Right cardiac atrium (tissue), 5 donors: ENCODE measurements around the gene PPP6R1. TPM values are rescaled to one million over a fixed set of nuclear protein-coding genes. Genes with fewer than 3 reads are reported as not detected.

Experiments
- ATAC-seq, 2 donors: fragments of 200-7000 bp; cut with Tn5 transposase; one replicate each; pipeline versions ENCODE4 v1.8.0 to v1.9.1; 2020; ENCODE audit warnings: moderate library complexity in 2 of 2, mild to moderate bottlenecking in 1 of 2
- DNase-seq, 3 donors: peaks; one replicate each; pipeline ENCODE4 v3.0.0-alpha.2; 2020
- H3K27ac ChIP-seq: one replicate; pipeline ENCODE4 v1.5.1; 2013; ENCODE audit warnings: mild to moderate bottlenecking, low read length, control low read depth, moderate library complexity
- H3K27me3 ChIP-seq: one replicate; pipeline ENCODE4 v1.6.1; 2013; ENCODE audit not compliant: control insufficient read depth, insufficient read depth
- H3K4me1 ChIP-seq: one replicate; pipeline ENCODE4 v1.6.1; 2013; ENCODE audit warnings: low read length; ENCODE audit not compliant: control insufficient read depth, insufficient read depth
- H3K4me3 ChIP-seq: one replicate; pipeline ENCODE4 v1.5.1; 2013; ENCODE audit warnings: low read length, control low read depth
- H3K9me3 ChIP-seq: one replicate; pipeline ENCODE4 v1.6.1; 2013; ENCODE audit warnings: low read length; ENCODE audit not compliant: control insufficient read depth
- WGBS: extraction: QIAGEN DNeasy Blood & Tissue Kit; methylation state at CpG from one replicate; pipeline ENCODE4 v1.1.7; 2013; 5-methylcytosine and 5-hydroxymethylcytosine counted together
- intact Hi-C, 4 donors: fragments of 100-400 bp; cut with DNase I; formaldehyde crosslinking; loops; one replicate each; pipeline versions ENCODE4 v1.11.0 to v1.14.0; 2022 to 2023
- polyA plus RNA-seq: library from polyadenylated mRNA; stranded (reverse); fragments of 200-250 nt; gene quantifications from one replicate; pipeline ENCODE4 v1.2.3, GENCODE V29; 2013
- total RNA-seq, 4 donors: library from RNA; stranded (reverse); fragmentation: NEBNext Ultra II Directional; extraction: Animal tissue kit (Norgen Biotek cat#: 25700); gene quantifications; one replicate each; pipeline ENCODE4 v1.2.1, GENCODE V29; 2021
- donor health status: healthy with polysubstance abuse.
- donor health status: DM: no; HTN: yes; CAD: no.
- donor health status: DM: no; HTN: no; CAD: no.
- donor health status: DM: no; HTN: yes; CAD: no; lungs with severe emphysema.
- donor health status: DM: yes; HTN: yes; CAD: no.

PPP6R1 gene
- total and polyA plus RNA-seq, 5 donors: 31.7 to 43.5 (median 39.4) TPM

DNA sequence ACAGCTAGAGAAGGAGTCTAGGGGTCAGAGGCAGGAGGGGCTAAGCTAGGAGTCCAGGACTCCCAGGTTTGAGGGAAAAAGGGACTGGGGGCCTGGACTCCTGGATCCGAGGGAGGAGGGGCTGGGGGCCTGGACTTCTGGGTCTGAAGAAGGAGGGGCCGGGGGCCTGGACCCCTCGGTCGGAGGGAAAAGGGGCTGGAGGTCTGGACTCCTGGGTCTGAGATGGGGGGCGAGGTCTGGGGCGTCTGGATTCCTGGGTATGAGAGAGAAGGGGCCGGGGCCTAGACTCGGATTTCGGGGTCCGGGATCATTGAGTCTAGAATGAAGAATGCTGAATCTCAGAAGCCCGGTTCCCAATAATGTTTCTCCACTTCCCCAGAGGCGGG, 43.5 kb upstream of the PPP6R1 start:
- DNase-seq: peak in 1 of 3 donors; percentile 16
- ATAC-seq: no peak
- intact Hi-C loops: loop anchor here in 3 of 4 donors (5.0 to 10.0 kb wide), 3 partner anchors 72 to 85 kb away; partner anchors contain the start of genes IL11 (in 1 of the 3), RPL28 (in 1 of the 3), TMEM190 (in 1 of the 3) and TMEM238 (in 1 of the 3)
- Histone ChIP-seq H3K4me3 (no peak overlapping the region), H3K4me1 (no peaks in the 10 kb centered on the region), H3K9me3 (no peaks in the 10 kb centered on the region), H3K27ac (no peak overlapping the region), H3K27me3 (no peaks in the 10 kb centered on the region)
- 83% methylated on average over 12 of the region's 12 CpGs for WGBS

DNA sequence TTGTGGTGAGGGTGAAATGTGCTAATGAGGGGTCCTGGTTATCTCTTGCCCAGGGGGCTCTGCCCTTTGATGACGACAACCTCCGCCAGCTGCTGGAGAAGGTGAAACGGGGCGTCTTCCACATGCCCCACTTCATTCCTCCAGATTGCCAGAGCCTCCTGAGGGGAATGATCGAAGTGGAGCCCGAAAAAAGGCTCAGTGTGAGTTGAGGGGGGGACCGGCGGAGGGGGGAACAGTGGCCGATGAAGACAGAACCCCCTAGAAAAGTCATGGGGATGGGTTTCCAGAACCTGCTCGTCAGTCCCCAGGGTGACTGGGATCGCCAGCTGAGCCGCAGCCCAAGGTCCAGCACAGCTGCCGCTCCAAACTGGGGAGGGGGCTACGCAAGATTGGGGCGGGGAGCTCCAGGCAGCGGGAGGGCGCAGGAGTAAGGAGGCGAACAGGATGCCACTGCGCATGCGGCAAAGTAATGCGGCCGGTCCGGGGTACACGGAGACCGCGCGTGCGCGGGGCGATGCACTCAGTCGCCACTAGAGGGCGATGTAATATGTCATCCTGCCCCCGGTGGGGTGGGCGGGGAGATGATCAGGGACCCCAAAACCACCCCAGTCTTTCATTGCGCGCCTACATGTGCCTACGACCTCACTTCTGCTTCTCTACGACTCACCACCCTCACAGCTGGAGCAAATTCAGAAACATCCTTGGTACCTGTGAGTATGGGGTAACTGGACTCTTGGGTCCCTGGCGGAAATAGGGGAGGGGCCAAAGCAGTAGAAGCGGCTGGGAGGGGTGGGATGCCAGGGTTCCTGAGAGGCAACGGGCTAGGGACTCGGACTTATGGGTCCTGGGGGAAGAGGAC, 42.9 kb upstream of the PPP6R1 start:
- H3K27ac ChIP-seq: no peak overlapping the region
- H3K4me3 ChIP-seq: peak overlapping the region; percentile 17
- no peaks in the 10 kb centered on the region for H3K27me3 ChIP-seq
- H3K4me1 ChIP-seq: no peaks in the 10 kb centered on the region
- WGBS: 17% methylated on average over 42 of the region's 42 CpGs
- ATAC-seq (peak; percentile 87 to 90), DNase-seq (peak; percentile 91 to 96 (median 96))
- H3K9me3 ChIP-seq: no peaks in the 10 kb centered on the region
- intact Hi-C loops: loop anchor here in 3 of 4 donors (5.0 to 10.0 kb wide), 3 partner anchors 73 to 86 kb away; partner anchors contain the start of genes IL11 (in 1 of the 3), RPL28 (in 1 of the 3), TMEM190 (in 1 of the 3) and TMEM238 (in 1 of the 3)

DNA sequence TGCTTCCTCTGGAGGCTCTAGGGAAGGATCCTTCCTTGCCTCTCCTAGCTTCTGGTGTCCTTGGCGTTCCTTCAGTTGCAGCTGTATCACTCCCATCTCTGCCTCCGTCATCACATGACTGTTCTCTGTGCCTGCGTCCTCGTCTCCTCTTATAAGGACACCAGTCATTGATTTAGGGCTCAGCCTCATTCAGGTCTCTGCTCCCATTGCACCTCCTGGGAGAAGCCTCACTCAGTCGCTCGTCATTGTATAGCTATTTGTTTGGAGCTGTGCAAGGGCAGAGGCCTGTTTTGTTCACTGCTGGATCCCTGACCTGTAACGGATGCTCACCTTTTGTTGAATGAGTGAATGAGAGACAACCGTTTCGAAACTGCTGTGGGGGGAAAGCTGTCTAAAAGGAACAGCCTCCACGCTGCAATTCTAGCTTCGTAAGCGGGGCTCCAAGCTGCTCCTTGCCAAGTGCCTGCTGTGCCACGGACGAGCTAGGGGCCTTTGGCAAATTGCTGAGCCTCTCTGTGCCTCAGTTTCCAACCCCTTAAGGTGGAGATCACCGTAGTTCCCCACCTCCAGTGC, 42.2 kb upstream of the PPP6R1 start:
- ATAC-seq (no peak), DNase-seq (peak in 2 of 3 donors; percentile 3 to 8)
- intact Hi-C loops: loop anchor here in 3 of 4 donors (5.0 to 10.0 kb wide), 3 partner anchors 74 to 86 kb away; partner anchors contain the start of genes IL11 (in 1 of the 3), RPL28 (in 1 of the 3), TMEM190 (in 1 of the 3) and TMEM238 (in 1 of the 3)
- WGBS: 75% methylated on average over 15 of the region's 15 CpGs
- Histone ChIP-seq H3K27me3 (no peaks in the 10 kb centered on the region), H3K4me3 (no peak overlapping the region), H3K4me1 (no peaks in the 10 kb centered on the region), H3K9me3 (no peaks in the 10 kb centered on the region), H3K27ac (no peak overlapping the region)

DNA sequence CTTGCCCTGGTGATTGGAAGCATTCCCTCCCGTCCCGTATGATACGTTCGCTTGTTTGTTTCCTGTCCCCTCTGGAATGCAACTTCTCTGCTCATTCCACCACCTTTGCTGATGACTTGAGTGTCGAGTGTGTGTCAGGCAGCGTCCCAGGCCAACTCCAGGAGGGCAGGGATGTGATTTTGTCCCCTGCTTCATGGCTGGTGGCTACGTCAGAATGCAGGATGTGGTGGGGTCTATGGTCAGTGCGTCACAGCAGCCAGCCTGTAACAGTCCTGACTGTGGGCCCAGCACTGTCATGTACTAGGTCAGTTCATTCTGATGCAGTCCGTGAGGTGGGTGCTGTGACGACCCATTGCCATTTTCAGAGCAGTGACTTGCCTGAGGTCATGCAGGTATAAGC, 41.2 kb upstream of the PPP6R1 start:
- Histone ChIP-seq H3K27me3 (no peaks in the 10 kb centered on the region), H3K27ac (no peak overlapping the region), H3K9me3 (no peaks in the 10 kb centered on the region), H3K4me3 (no peak overlapping the region), H3K4me1 (no peaks in the 10 kb centered on the region)
- DNase-seq: peak in 1 of 3 donors; percentile 12
- ATAC-seq: no peak
- 87% methylated on average over 10 of the region's 10 CpGs for WGBS
- intact Hi-C loops: loop anchor here in 3 of 4 donors (5.0 to 10.0 kb wide), 3 partner anchors 75 to 87 kb away; partner anchors contain the start of genes IL11 (in 1 of the 3), RPL28 (in 1 of the 3), TMEM190 (in 1 of the 3) and TMEM238 (in 1 of the 3)

DNA sequence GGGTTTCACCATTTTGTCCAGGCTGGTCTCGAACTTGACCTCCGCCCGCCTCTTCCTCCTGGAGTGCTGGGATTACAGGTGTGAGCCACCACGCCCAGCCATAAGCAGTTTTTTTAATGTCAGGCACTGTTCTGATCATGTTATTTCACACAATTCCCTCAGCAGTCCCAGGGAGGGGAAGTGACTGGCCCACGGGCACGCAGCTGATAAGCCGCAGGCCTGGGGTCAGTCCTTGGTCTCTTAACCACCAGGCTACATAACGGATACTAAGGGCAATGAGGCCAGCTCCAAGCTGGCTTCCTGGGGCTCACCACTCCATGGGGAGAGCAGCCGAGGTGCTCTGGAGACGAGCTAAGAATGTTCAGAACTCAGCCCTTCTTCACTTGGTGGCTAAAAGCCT, 38.5 kb upstream of the PPP6R1 start:
- no peaks in the 10 kb centered on the region for H3K9me3 ChIP-seq
- no peak overlapping the region for H3K4me3 ChIP-seq
- DNase-seq (peak in 1 of 3 donors; percentile 15), ATAC-seq (no peak)
- WGBS: 89% methylated on average over 10 of the region's 10 CpGs
- H3K27me3 ChIP-seq: no peaks in the 10 kb centered on the region
- no peak overlapping the region for H3K27ac ChIP-seq
- intact Hi-C loops: no loop called here
- H3K4me1 ChIP-seq: no peaks in the 10 kb centered on the region

DNA sequence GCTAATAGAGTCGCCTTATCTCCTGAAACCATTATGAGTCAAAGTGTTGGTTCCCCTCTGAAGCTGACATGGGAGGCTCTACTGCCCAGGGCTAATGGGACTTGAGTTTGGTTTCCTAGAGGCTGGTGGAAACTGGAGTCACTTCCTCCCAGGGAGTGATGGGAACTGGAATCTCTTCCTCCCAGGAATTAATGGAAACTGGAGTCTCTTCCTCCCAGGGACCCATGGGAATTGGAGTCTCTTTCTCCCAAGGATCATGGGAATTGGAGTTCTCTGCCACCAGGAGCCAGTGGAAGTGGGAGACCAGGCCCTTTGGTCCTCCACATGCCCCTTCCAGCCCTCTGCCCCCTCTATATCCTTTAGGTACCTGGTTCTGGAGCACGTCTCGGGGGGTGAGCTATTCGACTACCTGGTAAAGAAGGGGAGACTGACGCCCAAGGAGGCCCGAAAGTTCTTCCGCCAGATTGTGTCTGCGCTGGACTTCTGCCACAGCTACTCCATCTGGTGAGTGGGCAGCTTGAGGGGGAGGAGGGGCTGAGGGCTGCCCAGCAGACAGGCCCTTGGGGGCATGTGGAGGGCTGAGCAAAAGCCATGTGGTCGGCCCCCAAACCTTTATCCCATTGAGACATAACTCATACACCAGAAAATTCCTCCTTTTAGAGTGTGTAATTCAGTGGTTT, 30.4 kb upstream of the PPP6R1 start:
- WGBS: 93% methylated on average over 9 of the region's 9 CpGs
- no peak overlapping the region for H3K27ac ChIP-seq
- no peak overlapping the region for H3K4me3 ChIP-seq
- H3K9me3 ChIP-seq: no peaks in the 10 kb centered on the region
- DNase-seq (peak in 1 of 3 donors; percentile 30), ATAC-seq (no peak)
- no peaks in the 10 kb centered on the region for H3K4me1 ChIP-seq
- H3K27me3 ChIP-seq: no peaks in the 10 kb centered on the region
- intact Hi-C loops: no loop called here

DNA sequence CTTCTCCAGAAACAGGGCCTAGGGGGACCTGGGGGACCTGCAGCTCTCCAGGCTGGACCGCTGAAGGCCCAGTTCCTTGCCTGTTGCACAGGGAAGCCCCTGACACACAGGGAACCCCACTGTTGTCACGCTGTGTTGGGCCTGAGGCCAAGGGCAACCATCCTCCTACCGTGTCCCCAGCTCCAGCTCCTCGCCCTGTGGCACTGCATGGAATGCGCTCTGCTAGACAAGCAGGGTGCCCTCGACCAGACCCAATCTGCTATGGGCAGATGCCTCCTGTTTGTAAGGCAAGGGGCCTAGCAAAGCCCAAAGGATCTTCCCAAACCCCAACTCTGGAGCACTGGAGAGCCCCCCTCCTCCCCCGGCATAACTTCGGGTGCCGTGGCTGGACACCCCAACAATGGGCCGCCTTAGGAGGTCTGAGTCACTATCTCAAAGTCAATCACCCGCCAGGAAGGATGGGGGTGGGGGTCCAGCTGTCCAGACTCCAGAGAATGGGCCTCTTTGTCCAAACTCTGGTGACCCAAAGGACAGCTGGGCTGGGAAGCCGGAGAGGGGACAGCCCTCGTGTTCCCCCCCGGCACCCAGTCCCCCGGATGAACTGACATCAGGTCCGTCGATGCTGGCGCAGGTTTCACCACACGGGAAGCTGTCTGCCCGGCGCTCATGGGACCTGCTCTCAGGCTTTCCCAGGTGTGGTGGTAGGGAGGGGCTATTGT, 28.7 kb upstream of the PPP6R1 start:
- intact Hi-C loops: no loop called here
- 84% methylated on average over 21 of the region's 21 CpGs for WGBS
- DNase-seq: peak in 1 of 3 donors; percentile 66
- Histone ChIP-seq H3K27me3 (no peaks in the 10 kb centered on the region), H3K4me3 (no peak overlapping the region), H3K4me1 (no peaks in the 10 kb centered on the region), H3K9me3 (no peaks in the 10 kb centered on the region), H3K27ac (no peak overlapping the region)
- ATAC-seq: no peak

DNA sequence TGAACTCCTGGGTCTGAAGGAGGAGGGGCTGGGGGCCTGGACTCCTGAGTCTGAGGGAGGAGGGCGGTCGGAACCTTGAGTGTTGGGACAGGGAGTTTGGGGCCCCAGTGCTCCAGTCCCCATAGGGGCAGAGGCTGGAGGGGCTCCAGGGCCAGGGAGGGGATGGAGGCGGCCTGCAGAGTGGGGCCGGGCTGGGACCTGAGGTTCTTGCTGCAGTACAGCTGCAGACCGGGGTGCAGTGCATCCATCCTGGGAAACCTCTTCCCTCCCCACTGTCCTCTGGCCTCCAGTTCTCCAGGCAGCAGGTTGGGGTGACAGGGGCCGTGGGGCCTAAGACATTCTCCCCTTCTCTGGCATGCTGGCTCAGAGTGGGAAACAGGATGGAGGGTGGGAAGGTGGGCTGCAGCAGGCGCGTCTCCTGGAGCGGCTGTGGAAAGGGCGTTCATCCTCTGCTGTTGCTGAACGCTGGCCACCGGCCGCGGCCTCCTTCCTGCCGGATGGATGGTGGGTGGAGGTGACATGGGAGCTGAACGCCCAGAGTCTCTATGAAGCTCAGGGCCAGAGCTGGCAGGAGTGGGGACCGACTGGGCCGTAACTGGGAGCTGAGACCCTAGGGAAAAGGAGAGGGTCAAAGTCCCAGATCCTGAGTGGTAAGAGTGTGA, 26.5 kb upstream of the PPP6R1 start:
- ATAC-seq: peak in 1 of 2 donors; percentile 43
- Histone ChIP-seq H3K4me1 (no peaks in the 10 kb centered on the region), H3K27ac (peak overlapping the region; percentile 13), H3K4me3 (no peak overlapping the region), H3K27me3 (no peaks in the 10 kb centered on the region), H3K9me3 (no peaks in the 10 kb centered on the region)
- intact Hi-C loops: no loop called here
- WGBS: 24% methylated on average over 18 of the region's 18 CpGs
- no peak for DNase-seq

DNA sequence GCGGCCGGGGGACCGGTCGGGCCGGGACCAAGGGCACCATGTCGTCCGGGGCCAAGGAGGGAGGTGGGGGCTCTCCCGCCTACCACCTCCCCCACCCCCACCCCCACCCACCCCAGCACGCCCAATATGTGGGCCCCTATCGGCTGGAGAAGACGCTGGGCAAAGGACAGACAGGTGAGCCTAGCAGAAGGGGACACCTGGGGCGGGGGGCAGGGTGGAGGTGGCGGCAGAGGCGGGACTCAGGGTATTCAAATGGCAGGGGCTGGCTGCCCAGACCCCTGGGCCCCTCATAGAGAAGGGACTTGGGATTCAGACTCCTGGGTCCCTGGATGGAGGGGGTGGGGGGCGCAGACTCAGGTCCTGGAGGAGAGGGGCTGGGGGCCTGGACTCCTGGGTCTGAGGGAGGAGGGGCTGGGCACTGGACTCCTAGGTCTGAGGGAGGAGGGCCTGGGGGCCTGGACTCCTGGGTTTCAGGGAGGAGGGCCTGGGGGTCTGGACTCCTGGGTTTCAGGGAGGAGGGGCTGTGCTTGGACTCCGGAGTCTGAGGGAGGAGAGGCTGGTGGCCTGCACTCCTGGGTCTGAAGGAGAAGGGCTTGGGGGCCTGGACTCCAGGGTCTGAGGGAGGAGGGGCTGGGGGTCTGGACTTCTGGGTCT, 25.7 kb upstream of the PPP6R1 start:
- no peaks in the 10 kb centered on the region for H3K4me1 ChIP-seq
- H3K9me3 ChIP-seq: no peaks in the 10 kb centered on the region
- H3K4me3 ChIP-seq: peak overlapping the region; percentile 87
- H3K27me3 ChIP-seq: no peaks in the 10 kb centered on the region
- H3K27ac ChIP-seq: no peak overlapping the region
- intact Hi-C loops: no loop called here
- WGBS: 18% methylated on average over 16 of the region's 16 CpGs
- ATAC-seq (no peak), DNase-seq (no peak)
